HCEC 1CT (cell line): Measurements from ENCODE around the gene RASGRF1.
"Not testable (repeated sequence)": the region's sequence is repeated elsewhere in the genome, so short reads cannot be mapped to it uniquely, and the experiment has no call there.

Experiments used
- DNase-seq: peaks from one replicate; pipeline ENCODE4 v3.0.0-alpha.2; 2017

The RASGRF1 gene

GRCh38 chr15:78949461-78949860, 141.1 kb downstream of the RASGRF1 start:
- no peak for DNase-seq

- DNase-seq = no peak
These were observed 143.1 kb downstream of the RASGRF1 start for GRCh38 chr15:78947506-78947905.

- no peak for DNase-seq
These were observed 144.1 kb downstream of the RASGRF1 start for GRCh38 chr15:78946493-78946892.

GRCh38 chr15:78944669-78945407, 145.7 kb downstream of the RASGRF1 start, which contains the start of gene CTSH:
Gene CTSH (minus strand): TSS chr15:78945046. CDS start chr15:78944981, 65 bp downstream.
- DNase-seq = no peak

GRCh38 chr15:78944202-78944625, 146.4 kb downstream of the RASGRF1 start:
- DNase-seq = no peak

GRCh38 chr15:78943692-78944091, 146.9 kb downstream of the RASGRF1 start:
- DNase-seq = no peak

- no peak for DNase-seq
These were observed 147.8 kb downstream of the RASGRF1 start for GRCh38 chr15:78942741-78943140.

- no peak for DNase-seq
These were observed 151.7 kb downstream of the RASGRF1 start for GRCh38 chr15:78938658-78939488.

- DNase-seq = no peak
These were observed 153.3 kb downstream of the RASGRF1 start for GRCh38 chr15:78937132-78937739.

GRCh38 chr15:78934655-78935023, 155.9 kb downstream of the RASGRF1 start:
- no peak for DNase-seq

GRCh38 chr15:78933823-78934654, 156.5 kb downstream of the RASGRF1 start:
- no peak for DNase-seq

GRCh38 chr15:78933187-78933822, 157.3 kb downstream of the RASGRF1 start:
- no peak for DNase-seq

GRCh38 chr15:78932258-78932808, 158.2 kb downstream of the RASGRF1 start:
- DNase-seq = no peak

- DNase-seq = no peak
These were observed 158.9 kb downstream of the RASGRF1 start for GRCh38 chr15:78931439-78932257.

GRCh38 chr15:78930577-78931388, 159.8 kb downstream of the RASGRF1 start:
- DNase-seq = peak; percentile 79

- DNase-seq = no peak
These were observed 160.9 kb downstream of the RASGRF1 start for GRCh38 chr15:78929536-78930264.

- DNase-seq = no peak
These were observed 161.9 kb downstream of the RASGRF1 start for GRCh38 chr15:78928616-78929093.

- not testable (repeated sequence) for DNase-seq
These were observed 162.4 kb downstream of the RASGRF1 start for GRCh38 chr15:78928176-78928575.
